LNCaP clone FGC (cell line): ENCODE data around the gene OR2W3.

Experiments used
- DNase-seq: peaks from one replicate; pipeline ENCODE4 v3.0.0-alpha.2; 2011; ENCODE audit warnings: low read depth
- H3K4me3 ChIP-seq: 2 replicates; pipeline ENCODE4 v1.5.1; 2011; ENCODE audit warnings: mild to moderate bottlenecking, low read depth, low read length, control low read depth
- CTCF ChIP-seq: IDR thresholded peaks from 2 replicates; pipeline ENCODE4 v1.5.1; 2012; ENCODE audit warnings: mild to moderate bottlenecking; ENCODE audit not compliant: control insufficient read depth, insufficient read depth; ENCODE audit errors: extremely low read depth

OR2W3 gene

DNA sequence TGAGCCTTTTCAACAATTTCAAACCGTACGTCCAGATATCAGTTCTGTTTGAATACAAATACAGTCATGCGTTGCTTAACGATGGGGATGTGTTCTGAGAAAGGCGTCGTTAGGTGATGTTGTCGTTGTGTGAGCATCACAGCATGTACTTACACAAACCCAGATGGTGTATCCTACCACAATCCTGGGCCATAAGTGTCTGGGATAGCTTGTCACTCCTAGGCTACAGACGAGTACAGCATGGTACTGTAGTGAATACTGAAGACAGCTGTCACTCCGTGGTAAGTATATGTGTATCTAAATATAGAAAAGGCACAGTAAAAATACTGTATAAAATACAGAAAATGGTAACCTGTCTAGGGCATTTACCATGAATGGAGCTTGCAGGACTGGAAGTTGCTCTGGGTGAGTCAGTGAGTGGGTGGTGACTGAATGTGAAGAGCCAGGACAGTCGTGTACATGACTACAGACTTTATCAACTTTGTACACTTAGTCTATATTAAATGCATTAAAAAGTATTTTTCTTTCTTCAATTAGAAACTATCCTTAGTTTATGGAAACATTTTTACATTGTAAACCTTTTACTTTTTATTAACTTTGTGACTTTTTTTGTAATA lies 10.5 kb upstream of the OR2W3 start:
- DNase-seq, result no peak
- no peak overlapping the region for H3K4me3 ChIP-seq
- no peak for TF ChIP-seq CTCF

DNA sequence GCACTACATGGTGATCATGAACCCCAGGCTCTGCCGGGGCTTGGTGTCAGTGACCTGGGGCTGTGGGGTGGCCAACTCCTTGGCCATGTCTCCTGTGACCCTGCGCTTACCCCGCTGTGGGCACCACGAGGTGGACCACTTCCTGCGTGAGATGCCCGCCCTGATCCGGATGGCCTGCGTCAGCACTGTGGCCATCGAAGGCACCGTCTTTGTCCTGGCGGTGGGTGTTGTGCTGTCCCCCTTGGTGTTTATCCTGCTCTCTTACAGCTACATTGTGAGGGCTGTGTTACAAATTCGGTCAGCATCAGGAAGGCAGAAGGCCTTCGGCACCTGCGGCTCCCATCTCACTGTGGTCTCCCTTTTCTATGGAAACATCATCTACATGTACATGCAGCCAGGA lies 589 bp downstream of the OR2W3 start:
- H3K4me3 ChIP-seq, result no peak overlapping the region
- no peak for TF ChIP-seq CTCF
- no peak for DNase-seq

DNA sequence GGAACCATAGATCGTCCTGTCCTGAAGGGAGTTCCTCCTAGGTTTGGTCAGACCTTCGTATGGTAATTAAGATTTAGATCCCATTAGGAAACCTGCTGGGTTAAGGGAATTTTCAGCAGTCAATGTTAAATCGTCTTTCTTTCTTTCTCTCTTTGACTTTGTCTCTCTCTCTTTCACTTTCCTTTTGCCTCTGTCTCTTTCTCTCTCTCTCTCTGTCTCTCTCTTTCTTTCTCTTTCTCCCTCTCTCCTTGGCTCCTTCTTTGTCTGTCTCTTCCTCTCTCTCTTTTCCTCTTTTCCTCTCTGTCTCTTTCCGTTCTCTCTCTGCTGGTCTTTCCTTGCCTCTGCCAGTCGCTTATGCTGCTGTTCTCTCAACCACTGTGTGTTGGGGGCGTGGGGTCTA lies 8.7 kb downstream of the OR2W3 start:
- no peak for DNase-seq
- no peak for TF ChIP-seq CTCF
- no peak overlapping the region for H3K4me3 ChIP-seq

- no peak for TF ChIP-seq CTCF
- H3K4me3 ChIP-seq, result no peak overlapping the region
- DNase-seq, result no peak
These were observed 9.8 kb downstream of the OR2W3 start for GRCh38 chr1:247905181-247905580.

- no peak for DNase-seq
- TF ChIP-seq CTCF, result no peak
- no peak overlapping the region for H3K4me3 ChIP-seq
These were observed 10.6 kb downstream of the OR2W3 start for GRCh38 chr1:247905910-247906503.

DNA sequence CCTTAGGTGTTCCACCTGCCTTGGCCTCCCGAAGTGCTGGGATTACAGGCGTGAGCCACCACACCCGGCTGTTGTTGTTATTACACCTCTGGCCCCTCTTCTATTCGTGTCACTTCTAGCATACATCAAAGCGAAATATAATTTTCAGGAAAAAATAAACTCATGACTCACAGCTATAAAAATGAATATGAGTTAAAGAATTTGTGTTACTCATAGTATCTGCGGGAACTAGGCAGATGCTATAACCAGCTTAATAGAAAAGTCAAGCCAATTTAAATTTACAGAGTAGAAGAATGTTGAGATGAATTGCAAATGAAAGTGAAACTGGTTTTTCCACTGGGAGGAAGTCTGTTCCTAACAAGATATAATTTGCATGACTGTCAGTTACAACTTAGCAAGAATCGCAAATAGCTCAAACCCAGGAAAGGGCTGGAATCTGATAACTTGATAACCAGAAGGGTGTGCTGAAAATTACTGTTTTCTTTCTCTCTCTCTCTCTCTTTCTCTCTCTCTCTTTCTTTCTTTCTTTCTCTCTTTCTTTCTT lies 11.2 kb downstream of the OR2W3 start:
- no peak for TF ChIP-seq CTCF
- DNase-seq, result no peak
- H3K4me3 ChIP-seq, result no peak overlapping the region

- no peak for TF ChIP-seq CTCF
- H3K4me3 ChIP-seq, result no peak overlapping the region
- no peak for DNase-seq
These were observed 13.4 kb downstream of the OR2W3 start for GRCh38 chr1:247908766-247909165.
